Bronchial epithelial cell (primary cell): ENCODE results near the gene NKAP. TPM values are rescaled to one million over a fixed set of nuclear protein-coding genes. Genes with fewer than 3 reads are reported as not detected.

Experiments
- DNase-seq: peaks from one replicate; pipeline ENCODE4 v3.0.0-alpha.2; 2010; ENCODE audit warnings: low read depth
- FAIRE-seq: peaks from 2 replicates; lab custom pipeline; 2011; peaks lifted over from hg19 to GRCh38; lab: Jason Lieb, UNC
- H3K27me3 ChIP-seq: 2 replicates; pipeline ENCODE4 v1.5.1; 2011; ENCODE audit warnings: low read length; ENCODE audit not compliant: control insufficient read depth, insufficient read depth
- H3K36me3 ChIP-seq: 2 replicates; pipeline ENCODE4 v1.5.1; 2011; ENCODE audit warnings: low read length; ENCODE audit not compliant: control insufficient read depth, insufficient read depth
- H3K4me3 ChIP-seq: 2 replicates; pipeline ENCODE4 v1.5.1; 2011; ENCODE audit warnings: mild to moderate bottlenecking, low read depth, low read length, control low read depth
- total RNA-seq: library from RNA; depleted of rRNA; stranded (reverse); fragments of >200 nt; gene quantifications from 2 replicates; pipeline ENCODE4 v1.2.1, GENCODE V29; 2014
- TF ChIP-seq, protein P1 (sequence below): IDR thresholded peaks from 2 replicates; pipeline ENCODE4 v1.5.1; 2011; ENCODE audit warnings: mild to moderate bottlenecking, moderate library complexity, low read length, control low read depth, inconsistent platforms; ENCODE audit not compliant: insufficient read depth, severe bottlenecking

The NKAP gene
- total RNA-seq, 1 donor from 2014 or later, result 3.4 TPM

- TF ChIP-seq, protein P1, sequence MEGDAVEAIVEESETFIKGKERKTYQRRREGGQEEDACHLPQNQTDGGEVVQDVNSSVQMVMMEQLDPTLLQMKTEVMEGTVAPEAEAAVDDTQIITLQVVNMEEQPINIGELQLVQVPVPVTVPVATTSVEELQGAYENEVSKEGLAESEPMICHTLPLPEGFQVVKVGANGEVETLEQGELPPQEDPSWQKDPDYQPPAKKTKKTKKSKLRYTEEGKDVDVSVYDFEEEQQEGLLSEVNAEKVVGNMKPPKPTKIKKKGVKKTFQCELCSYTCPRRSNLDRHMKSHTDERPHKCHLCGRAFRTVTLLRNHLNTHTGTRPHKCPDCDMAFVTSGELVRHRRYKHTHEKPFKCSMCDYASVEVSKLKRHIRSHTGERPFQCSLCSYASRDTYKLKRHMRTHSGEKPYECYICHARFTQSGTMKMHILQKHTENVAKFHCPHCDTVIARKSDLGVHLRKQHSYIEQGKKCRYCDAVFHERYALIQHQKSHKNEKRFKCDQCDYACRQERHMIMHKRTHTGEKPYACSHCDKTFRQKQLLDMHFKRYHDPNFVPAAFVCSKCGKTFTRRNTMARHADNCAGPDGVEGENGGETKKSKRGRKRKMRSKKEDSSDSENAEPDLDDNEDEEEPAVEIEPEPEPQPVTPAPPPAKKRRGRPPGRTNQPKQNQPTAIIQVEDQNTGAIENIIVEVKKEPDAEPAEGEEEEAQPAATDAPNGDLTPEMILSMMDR, result no peak
- peak; percentile 71 for DNase-seq
- H3K36me3 ChIP-seq, result no peaks in the 10 kb centered on the region
- no peaks in the 10 kb centered on the region for H3K27me3 ChIP-seq
- H3K4me3 ChIP-seq, result peak within 1 kb of the TSS; percentile 60
- FAIRE-seq, result no peak
These were observed 71.8 kb downstream of the NKAP start, which contains the start of the genes NDUFA1 and RNF113A for GRCh38 chrX:119871599-119872395. TSS of gene NDUFA1 (plus strand) at chrX:119871832. CDS start at chrX:119871912, 80 bp downstream. TSS of gene RNF113A (minus strand) at chrX:119871733. CDS start at chrX:119871613, 120 bp downstream.

- TF ChIP-seq, protein P1, result no peak
- Histone ChIP-seq H3K27me3 (no peaks in the 10 kb centered on the region), H3K36me3 (no peaks in the 10 kb centered on the region), H3K4me3 (peak overlapping the region; percentile 60)
- FAIRE-seq (no peak), DNase-seq (peak; percentile 8)
These were observed 72.3 kb downstream of the NKAP start for GRCh38 chrX:119871245-119871598.

Other genes with a start within 250 kb of the NKAP start
- under 0.01 TPM in 2 replicates for gene SOWAHD, start 185.2 kb downstream of the NKAP start, total RNA-seq
- 2,415 and 8,689 TPM in 2 replicates for gene RPL39, start 152.1 kb downstream of the NKAP start, total RNA-seq
- gene UPF3B, start 90.8 kb downstream of the NKAP start, total RNA-seq, result 1.1 and 2.9 TPM in 2 replicates
- 13.2 and 17.6 TPM in 2 replicates for gene RNF113A, start 72.0 kb downstream of the NKAP start, total RNA-seq
- gene NDUFA1, start 71.9 kb downstream of the NKAP start, total RNA-seq, result 55.5 and 143 TPM in 2 replicates
- gene AKAP14, start 47.9 kb downstream of the NKAP start, total RNA-seq, result not detected in 2 replicates
- gene RHOXF2B, start 133.9 kb upstream of the NKAP start, total RNA-seq, result not detected in 2 replicates
- not detected in 2 replicates for gene RHOXF1, start 172.2 kb upstream of the NKAP start, total RNA-seq
- not detected in 2 replicates for gene RHOXF2, start 214.9 kb upstream of the NKAP start, total RNA-seq